Peyer's patch (tissue), 4 donors: ENCODE data around the gene GPC6.

Source experiments
- POLR2A ChIP-seq, 2 donors: fragments of 450-650 bp; IDR thresholded peaks; one replicate each; pipeline ENCODE4 v1.5.1; 2017; ENCODE audit warnings: antibody characterized with exemption in 2 of 2, mild to moderate bottlenecking in 2 of 2, moderate library complexity in 2 of 2
- TF ChIP-seq, protein P1 (sequence below), 6 experiments: fragments of 450-650 bp in 4 of 6; fragments of 200-600 bp in 2 of 6; sonication (generic) in 1 of 6; IDR thresholded peaks; one replicate each; pipeline ENCODE4 v1.5.1; 2017 to 2019; ENCODE audit warnings: antibody characterized with exemption in 6 of 6, mild to moderate bottlenecking in 3 of 6, moderate library complexity in 1 of 6

- TF ChIP-seq, protein P1, sequence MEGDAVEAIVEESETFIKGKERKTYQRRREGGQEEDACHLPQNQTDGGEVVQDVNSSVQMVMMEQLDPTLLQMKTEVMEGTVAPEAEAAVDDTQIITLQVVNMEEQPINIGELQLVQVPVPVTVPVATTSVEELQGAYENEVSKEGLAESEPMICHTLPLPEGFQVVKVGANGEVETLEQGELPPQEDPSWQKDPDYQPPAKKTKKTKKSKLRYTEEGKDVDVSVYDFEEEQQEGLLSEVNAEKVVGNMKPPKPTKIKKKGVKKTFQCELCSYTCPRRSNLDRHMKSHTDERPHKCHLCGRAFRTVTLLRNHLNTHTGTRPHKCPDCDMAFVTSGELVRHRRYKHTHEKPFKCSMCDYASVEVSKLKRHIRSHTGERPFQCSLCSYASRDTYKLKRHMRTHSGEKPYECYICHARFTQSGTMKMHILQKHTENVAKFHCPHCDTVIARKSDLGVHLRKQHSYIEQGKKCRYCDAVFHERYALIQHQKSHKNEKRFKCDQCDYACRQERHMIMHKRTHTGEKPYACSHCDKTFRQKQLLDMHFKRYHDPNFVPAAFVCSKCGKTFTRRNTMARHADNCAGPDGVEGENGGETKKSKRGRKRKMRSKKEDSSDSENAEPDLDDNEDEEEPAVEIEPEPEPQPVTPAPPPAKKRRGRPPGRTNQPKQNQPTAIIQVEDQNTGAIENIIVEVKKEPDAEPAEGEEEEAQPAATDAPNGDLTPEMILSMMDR (IDR thresholded peaks at IDR 0.05): no peak
- TF ChIP-seq POLR2A (IDR thresholded peaks at IDR 0.05): no peak
These were observed 336.1 kb downstream of the GPC6 start for GRCh38 chr13:93562676-93563075.
